HG03469 (cell line): ENCODE data around the gene KIF26A.

ENCODE experiments used
- ATAC-seq: cut with Tn5 transposase; IDR thresholded peaks from one replicate; pipeline ENCODE4 v1.9.1; 2021; ENCODE audit warnings: mild to moderate bottlenecking, moderate library complexity, moderate number of reproducible peaks; ENCODE audit not compliant: unreplicated experiment

KIF26A gene

GRCh38 chr14:104155513-104155912 lies 17.1 kb downstream of the KIF26A start:
- ATAC-seq = no peak

- no peak for ATAC-seq
Observed at GRCh38 chr14:104156142-104156541, 17.8 kb downstream of the KIF26A start.

- ATAC-seq = no peak
Observed at GRCh38 chr14:104157016-104157928, 18.9 kb downstream of the KIF26A start.

- no peak for ATAC-seq
Observed at GRCh38 chr14:104158827-104159798, 20.7 kb downstream of the KIF26A start.

- ATAC-seq = no peak
Observed at GRCh38 chr14:104159990-104160389, 21.6 kb downstream of the KIF26A start.

DNA sequence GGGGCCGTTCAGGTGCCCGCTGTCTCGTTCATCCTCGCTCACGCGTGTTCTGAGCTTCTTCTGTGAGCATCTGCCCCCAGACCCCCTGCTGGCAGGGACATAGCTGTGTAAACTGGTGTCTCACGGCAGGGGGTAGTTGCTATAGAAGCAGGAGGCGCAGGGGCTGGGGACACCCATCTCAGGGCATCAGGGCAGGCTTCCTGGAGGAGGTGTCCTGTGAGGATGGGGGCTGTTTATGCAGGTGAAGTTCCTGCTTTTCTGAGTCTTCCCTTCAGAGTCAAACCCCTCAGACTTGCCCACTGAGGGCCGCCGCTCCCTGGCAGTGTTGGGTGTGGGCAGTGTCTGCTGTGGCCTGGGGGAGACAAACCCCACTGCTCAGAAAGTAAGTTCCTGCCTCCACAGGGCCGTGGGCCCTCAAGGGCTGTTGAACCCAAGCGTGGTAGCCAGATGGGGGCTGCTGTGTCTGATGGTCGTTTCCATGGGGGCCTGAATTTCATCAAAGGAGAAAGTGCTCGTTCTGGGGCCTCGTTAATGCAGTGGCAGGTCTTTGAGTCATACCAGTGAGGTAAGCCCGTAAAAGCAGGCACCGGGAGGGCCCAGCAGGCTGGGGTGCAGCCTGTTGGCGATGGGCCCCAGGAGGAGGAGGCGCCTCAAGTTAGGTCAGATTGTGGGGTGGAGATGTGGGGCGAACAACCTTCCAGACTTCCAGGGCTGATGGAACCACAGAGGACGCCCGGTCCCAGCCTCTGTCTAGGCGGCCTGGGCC lies 23.4 kb downstream of the KIF26A start:
- no peak for ATAC-seq

DNA sequence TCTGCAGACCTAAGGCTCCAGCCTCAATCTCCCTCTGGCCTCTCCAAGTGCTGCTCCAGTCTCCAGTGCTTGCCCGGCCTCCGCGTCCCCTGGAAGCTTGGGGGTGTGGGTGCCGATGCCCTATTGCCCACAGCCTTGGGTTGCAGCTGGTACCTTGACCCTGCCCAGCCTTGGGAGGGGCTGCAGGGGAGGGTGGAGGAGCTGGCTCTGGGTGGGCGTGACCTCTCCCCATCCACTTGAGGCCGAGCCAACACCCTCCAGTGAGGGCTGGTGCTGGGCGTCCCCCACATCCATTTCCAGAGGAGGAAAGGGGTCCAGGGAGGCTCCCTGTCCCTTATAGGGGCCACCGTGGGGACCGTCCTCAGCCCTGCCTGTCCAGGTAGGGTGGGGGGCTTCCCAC lies 24.1 kb downstream of the KIF26A start:
- ATAC-seq = no peak

GRCh38 chr14:104163541-104163940 lies 25.2 kb downstream of the KIF26A start:
- ATAC-seq = no peak

GRCh38 chr14:104164041-104164440 lies 25.7 kb downstream of the KIF26A start:
- ATAC-seq = no peak

- ATAC-seq = no peak
Observed at GRCh38 chr14:104164512-104164911, 26.1 kb downstream of the KIF26A start.

GRCh38 chr14:104166698-104167097 lies 28.3 kb downstream of the KIF26A start:
- ATAC-seq = no peak

DNA sequence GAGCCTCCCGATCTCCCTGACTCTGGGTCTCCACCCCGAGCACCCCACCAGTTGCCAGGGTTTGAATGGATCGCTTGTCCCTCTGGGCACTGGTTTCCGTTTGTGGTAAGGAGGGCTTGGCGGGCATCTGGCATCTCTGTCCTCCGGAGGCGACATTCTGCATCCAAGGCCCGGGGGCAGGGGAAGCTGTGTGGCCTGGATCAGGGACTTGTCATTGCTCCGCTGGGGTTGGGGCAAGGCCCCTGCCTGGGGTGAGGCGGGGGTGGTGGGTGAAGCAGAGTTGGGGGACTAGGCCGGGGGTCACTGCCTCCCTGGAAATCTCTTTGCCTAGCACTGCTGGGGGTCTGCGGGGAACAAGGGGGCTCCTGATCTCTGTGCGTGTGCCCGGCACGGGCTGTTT lies 30.2 kb downstream of the KIF26A start:
- no peak for ATAC-seq

DNA sequence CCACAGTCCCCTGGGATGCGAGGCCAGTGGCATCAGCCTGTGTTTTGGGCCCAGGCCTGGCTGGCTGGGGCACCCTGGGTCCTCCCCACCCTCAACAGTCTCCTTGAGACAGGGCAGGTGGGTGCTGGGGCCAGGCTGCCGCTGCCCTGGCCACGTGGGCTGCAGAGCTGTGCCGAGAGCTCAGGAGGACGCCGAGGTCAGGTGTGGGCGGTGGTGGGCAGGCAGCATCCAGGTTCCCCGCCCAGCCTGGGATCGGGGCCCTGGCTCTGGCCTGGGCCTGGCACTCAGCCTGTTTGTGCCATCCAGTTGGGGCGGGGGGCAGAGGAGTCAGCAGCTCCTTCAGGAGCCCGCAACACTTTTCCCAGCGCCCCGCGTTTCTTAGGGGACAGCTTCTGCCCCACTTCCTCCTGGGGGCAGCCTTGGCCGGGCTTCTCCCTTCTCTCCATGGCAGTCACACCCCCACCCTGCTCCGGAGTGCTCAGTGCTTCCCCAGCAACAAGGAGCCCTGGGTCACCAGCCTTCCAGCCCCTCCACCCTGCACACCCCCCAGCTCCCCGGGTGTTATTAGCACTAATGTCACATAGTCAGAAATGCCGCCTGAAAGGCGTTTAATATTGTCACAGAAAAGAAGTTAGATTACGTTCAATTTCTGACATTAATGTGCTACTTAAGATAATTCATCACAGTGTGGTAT lies 30.8 kb downstream of the KIF26A start:
- no peak for ATAC-seq

- ATAC-seq = no peak
Observed at GRCh38 chr14:104169699-104170479, 31.5 kb downstream of the KIF26A start.

DNA sequence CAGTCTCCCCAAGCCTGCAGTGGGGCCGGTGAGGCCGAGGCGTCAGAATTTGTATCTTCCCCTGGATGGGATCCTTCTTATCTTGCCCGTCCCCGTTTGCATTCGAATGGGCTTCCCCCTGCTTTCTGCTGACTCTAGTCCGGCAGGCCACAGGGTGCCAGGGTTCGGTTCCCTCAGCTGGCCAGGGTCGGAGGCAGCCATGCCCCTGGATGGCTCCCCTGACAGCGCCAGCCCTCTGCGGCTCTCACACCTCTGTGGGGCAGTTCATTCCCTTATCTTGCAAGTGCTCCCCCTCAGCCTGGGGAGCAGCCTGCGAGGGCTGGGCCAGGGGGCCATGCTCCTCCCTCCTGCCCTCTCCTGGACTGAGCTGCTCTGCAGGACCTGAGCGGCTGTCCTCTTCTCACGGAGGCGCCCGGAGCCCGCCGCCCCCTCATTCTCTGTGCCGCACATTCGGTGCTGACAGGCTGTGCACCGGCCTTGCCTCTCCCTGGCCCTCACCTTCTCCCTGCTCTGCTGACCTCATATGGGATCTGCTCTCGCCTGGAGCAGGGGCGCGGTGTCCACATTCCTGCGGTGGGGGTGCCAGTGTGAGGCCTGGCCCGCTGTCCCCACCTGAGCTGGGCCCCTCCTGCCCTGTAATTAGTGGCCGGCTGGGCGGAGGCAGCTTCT lies 32.8 kb downstream of the KIF26A start:
- ATAC-seq = no peak

GRCh38 chr14:104171895-104172294 lies 33.5 kb downstream of the KIF26A start:
- no peak for ATAC-seq

DNA sequence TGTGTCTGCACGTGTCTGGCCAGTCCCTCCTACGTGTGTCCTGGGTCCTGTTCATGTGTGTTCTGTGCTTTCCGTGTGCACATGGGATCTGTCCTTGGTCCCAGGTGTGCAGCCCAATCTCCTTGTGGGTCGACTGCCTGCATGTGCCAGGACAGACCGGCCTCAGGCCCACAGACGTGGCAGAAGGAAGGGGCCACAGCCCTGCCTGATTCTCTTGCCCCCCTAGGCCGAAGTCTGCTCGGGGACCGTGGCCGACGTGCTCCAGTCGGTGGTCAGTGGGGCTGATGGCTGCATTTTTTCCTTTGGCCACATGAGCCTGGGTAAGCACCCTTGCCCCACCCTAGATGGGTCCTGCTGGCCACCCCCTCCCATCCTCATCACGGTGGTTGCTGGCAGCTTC lies 34.0 kb downstream of the KIF26A start:
- no peak for ATAC-seq

DNA sequence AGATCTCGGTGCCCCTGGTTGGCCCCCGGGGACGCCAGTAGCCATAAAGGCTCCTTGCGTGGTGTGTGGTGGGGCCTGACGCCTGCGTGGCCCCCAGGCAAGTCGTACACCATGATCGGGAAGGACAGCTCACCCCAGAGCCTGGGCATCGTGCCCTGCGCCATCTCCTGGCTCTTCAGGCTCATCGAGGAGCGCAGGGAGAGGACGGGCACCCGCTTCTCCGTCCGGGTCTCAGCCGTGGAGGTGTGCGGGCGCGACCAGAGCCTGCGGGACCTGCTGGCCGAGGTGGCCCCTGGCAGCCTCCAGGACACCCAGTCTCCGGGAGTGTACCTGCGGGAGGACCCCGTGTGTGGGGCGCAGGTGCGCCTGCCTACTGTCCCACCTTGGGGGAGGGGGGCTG lies 34.5 kb downstream of the KIF26A start:
- ATAC-seq = no peak

DNA sequence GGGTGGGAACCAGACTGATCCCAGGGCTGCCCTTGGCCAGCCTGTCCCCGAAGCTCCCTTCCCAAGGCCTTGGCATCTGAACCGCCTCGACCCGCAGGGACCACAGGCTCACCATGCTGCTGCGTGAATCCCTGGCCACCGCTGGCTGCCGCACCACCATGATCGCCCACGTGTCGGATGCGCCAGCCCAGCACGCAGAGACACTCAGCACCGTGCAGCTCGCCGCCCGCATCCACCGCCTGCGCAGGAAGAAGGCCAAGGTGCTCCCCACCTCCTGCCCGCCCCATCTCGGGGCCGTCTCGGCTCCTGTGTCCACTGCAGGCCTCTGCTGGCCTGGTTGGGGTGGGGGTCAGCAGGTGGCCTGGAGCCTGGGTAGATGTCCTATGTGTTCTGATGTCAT lies 35.7 kb downstream of the KIF26A start:
- ATAC-seq = no peak
